Stimulated activated naive B cell treated with anti-CD40 and anti-IgM and Interleukin-4, amounts not matched to agents 10 μg/mL and 1 μg/mL and 100 μg/mL, for 72 hours (primary cell): ENCODE results near the gene FUT2.
"Not testable (repeated sequence)": the region's sequence is repeated elsewhere in the genome, so short reads cannot be mapped to it uniquely, and the experiment has no call there.

Experiments
- ATAC-seq, 2 donors: fragments of 150-1000 bp; cut with Tn5 transposase; replicated peaks; 2 replicates each; pipeline ENCODE4 v1.10.0; 2021; ENCODE audit warnings: moderate library complexity in 1 of 2
- DNase-seq: peaks from one replicate; pipeline ENCODE4 v3.0.0; 2021
- H3K27ac Mint-ChIP-seq: one replicate; pipeline ENCODE4 v1.8.0; 2022; ENCODE audit warnings: mild to moderate bottlenecking, mixed read lengths
- H3K27me3 Mint-ChIP-seq, 2 donors: one replicate each; pipeline ENCODE4 v1.8.0; 2022; ENCODE audit warnings: mixed read lengths in 2 of 2
- H3K36me3 Mint-ChIP-seq, 2 donors: one replicate each; pipeline ENCODE4 v1.8.0; 2022; ENCODE audit warnings: mixed read lengths in 2 of 2, mild to moderate bottlenecking in 1 of 2
- H3K4me1 Mint-ChIP-seq, 2 donors: one replicate each; pipeline ENCODE4 v1.8.0; 2022; ENCODE audit warnings: mixed read lengths in 2 of 2, mild to moderate bottlenecking in 1 of 2
- H3K4me3 Mint-ChIP-seq, 2 donors: one replicate each; pipeline ENCODE4 v1.8.0; 2022; ENCODE audit warnings: mild to moderate bottlenecking in 2 of 2, mixed read lengths in 2 of 2, moderate library complexity in 1 of 2
- H3K9me3 Mint-ChIP-seq, 2 donors: one replicate each; pipeline ENCODE4 v1.8.0; 2022; ENCODE audit warnings: mixed read lengths in 2 of 2, mild to moderate bottlenecking in 1 of 2

FUT2 gene

GRCh38 chr19:48703316-48703715 lies 7.5 kb downstream of the FUT2 start:
- Mint-ChIP-seq H3K27ac (no peak overlapping the region), H3K9me3 (no peaks in the 10 kb centered on the region), H3K4me1 (no peaks in the 10 kb centered on the region), H3K4me3 (no peak overlapping the region), H3K27me3 (peaks cover 5 to 7% of the 10 kb centered on the region in 2 donors), H3K36me3 (peaks cover 4 to 19% of the 10 kb centered on the region in 2 donors)
- DNase-seq: no peak
- ATAC-seq: no peak

GRCh38 chr19:48705431-48705830 lies 9.7 kb downstream of the FUT2 start:
- ATAC-seq: no peak
- Mint-ChIP-seq H3K4me3 (no peak overlapping the region), H3K27ac (no peak overlapping the region), H3K9me3 (no peaks in the 10 kb centered on the region), H3K27me3 (no peaks in the 10 kb centered on the region), H3K36me3 (peaks cover 4 to 19% of the 10 kb centered on the region in 2 donors), H3K4me1 (no peaks in the 10 kb centered on the region)
- no peak for DNase-seq

- Mint-ChIP-seq H3K27me3 (no peaks in the 10 kb centered on the region), H3K9me3 (peaks cover 0 to 1% of the 10 kb centered on the region in 2 donors), H3K4me3 (no peak overlapping the region), H3K36me3 (peaks cover 0 to 18% of the 10 kb centered on the region in 2 donors), H3K27ac (no peak overlapping the region), H3K4me1 (peaks cover 3 to 11% of the 10 kb centered on the region in 2 donors)
- DNase-seq: no peak
- no peak for ATAC-seq
Measured at GRCh38 chr19:48708471-48708870, 12.7 kb downstream of the FUT2 start.

GRCh38 chr19:48711106-48711662 lies 15.4 kb downstream of the FUT2 start:
- H3K9me3 Mint-ChIP-seq: peaks cover 0 to 1% of the 10 kb centered on the region in 2 donors
- H3K4me3 Mint-ChIP-seq: no peak overlapping the region
- no peaks in the 10 kb centered on the region for H3K27me3 Mint-ChIP-seq
- H3K27ac Mint-ChIP-seq: no peak overlapping the region
- H3K36me3 Mint-ChIP-seq: peaks cover 0 to 13% of the 10 kb centered on the region in 2 donors
- no peak for ATAC-seq
- no peak for DNase-seq
- peaks cover 10 to 28% of the 10 kb centered on the region in 2 donors for H3K4me1 Mint-ChIP-seq

- ATAC-seq (no peak), DNase-seq (no peak)
- peak overlapping the region; percentile 85 to 88 for H3K4me3 Mint-ChIP-seq
- peaks cover 10 to 28% of the 10 kb centered on the region in 2 donors for H3K4me1 Mint-ChIP-seq
- peaks cover 0 to 9% of the 10 kb centered on the region in 2 donors for H3K36me3 Mint-ChIP-seq
- H3K9me3 Mint-ChIP-seq: peaks cover 0 to 1% of the 10 kb centered on the region in 2 donors
- no peaks in the 10 kb centered on the region for H3K27me3 Mint-ChIP-seq
- peak overlapping the region; percentile 16 for H3K27ac Mint-ChIP-seq
Measured at GRCh38 chr19:48713041-48713863, 17.5 kb downstream of the FUT2 start.

GRCh38 chr19:48713864-48714755 lies 18.3 kb downstream of the FUT2 start:
- peak overlapping the region; percentile 95 for H3K27ac Mint-ChIP-seq

GRCh38 chr19:48714759-48715675 lies 19.2 kb downstream of the FUT2 start:
- Mint-ChIP-seq H3K4me1 (peaks cover 10 to 28% of the 10 kb centered on the region in 2 donors), H3K27ac (peak overlapping the region; percentile 95), H3K9me3 (peaks cover 0 to 1% of the 10 kb centered on the region in 2 donors), H3K4me3 (peak overlapping the region; percentile 85 to 88), H3K27me3 (no peaks in the 10 kb centered on the region), H3K36me3 (peaks cover 0 to 9% of the 10 kb centered on the region in 2 donors)
- DNase-seq (no peak), ATAC-seq (no peak)

More at GRCh38 chr19:48713864-48714755, 18.3 kb downstream of the FUT2 start:
- Mint-ChIP-seq H3K4me3 (peak overlapping the region; percentile 85 to 88), H3K4me1 (peaks cover 10 to 28% of the 10 kb centered on the region in 2 donors), H3K36me3 (peaks cover 0 to 9% of the 10 kb centered on the region in 2 donors), H3K9me3 (peaks cover 0 to 1% of the 10 kb centered on the region in 2 donors), H3K27me3 (no peaks in the 10 kb centered on the region)
- DNase-seq (peak; percentile 99), ATAC-seq (peak; percentile 91 to 94)

- no peaks in the 10 kb centered on the region for H3K27me3 Mint-ChIP-seq
- peaks cover 10 to 32% of the 10 kb centered on the region in 2 donors for H3K4me1 Mint-ChIP-seq
- no peak for DNase-seq
- no peak overlapping the region for H3K4me3 Mint-ChIP-seq
- peaks cover 0 to 1% of the 10 kb centered on the region in 2 donors for H3K9me3 Mint-ChIP-seq
- no peak for ATAC-seq
- H3K36me3 Mint-ChIP-seq: peaks cover 0 to 8% of the 10 kb centered on the region in 2 donors
- no peak overlapping the region for H3K27ac Mint-ChIP-seq
Measured at GRCh38 chr19:48715681-48716171, 20.0 kb downstream of the FUT2 start.

- Mint-ChIP-seq H3K4me1 (peaks cover 12 to 40% of the 10 kb centered on the region in 2 donors), H3K4me3 (no peak overlapping the region), H3K27me3 (no peaks in the 10 kb centered on the region), H3K9me3 (no peaks in the 10 kb centered on the region), H3K27ac (no peak overlapping the region), H3K36me3 (no peaks in the 10 kb centered on the region)
- ATAC-seq (no peak), DNase-seq (no peak)
Measured at GRCh38 chr19:48716562-48717291, 21.0 kb downstream of the FUT2 start.

GRCh38 chr19:48718106-48718505 lies 22.3 kb downstream of the FUT2 start:
- H3K36me3 Mint-ChIP-seq, ATAC-seq, H3K27ac Mint-ChIP-seq, H3K9me3 Mint-ChIP-seq, DNase-seq, H3K4me3 Mint-ChIP-seq, H3K27me3 Mint-ChIP-seq: not testable (repeated sequence)
- peaks cover 11 to 33% of the 10 kb centered on the region in 2 donors for H3K4me1 Mint-ChIP-seq

- H3K27me3 Mint-ChIP-seq: no peaks in the 10 kb centered on the region
- no peak overlapping the region for H3K27ac Mint-ChIP-seq
- no peaks in the 10 kb centered on the region for H3K9me3 Mint-ChIP-seq
- no peak overlapping the region for H3K4me3 Mint-ChIP-seq
- peaks cover 7 to 27% of the 10 kb centered on the region in 2 donors for H3K4me1 Mint-ChIP-seq
- no peaks in the 10 kb centered on the region for H3K36me3 Mint-ChIP-seq
- DNase-seq (no peak), ATAC-seq (no peak)
Measured at GRCh38 chr19:48718711-48719231, 23.0 kb downstream of the FUT2 start.

GRCh38 chr19:48719263-48720171 lies 23.7 kb downstream of the FUT2 start, which contains the start of gene MAMSTR:
Gene MAMSTR (minus strand): TSS chr19:48719725. CDS start chr19:48719031, 694 bp downstream.
- H3K4me1 Mint-ChIP-seq: peaks cover 5 to 27% of the 10 kb centered on the region in 2 donors
- H3K4me3 Mint-ChIP-seq: peak within 1 kb of the TSS; percentile 92 to 96
- DNase-seq (no peak), ATAC-seq (no peak)
- H3K36me3 Mint-ChIP-seq: no peaks in the 10 kb centered on the region
- no peaks in the 10 kb centered on the region for H3K9me3 Mint-ChIP-seq
- peak within 1 kb of the TSS; percentile 98 for H3K27ac Mint-ChIP-seq
- H3K27me3 Mint-ChIP-seq: no peaks in the 10 kb centered on the region
